IPS-11a (cell line): ENCODE measurements around the gene OR11H7.
"Not testable (repeated sequence)": the region's sequence is repeated elsewhere in the genome, so short reads cannot be mapped to it uniquely, and the experiment has no call there.

Source experiments
- H3K4me3 ChIP-seq: one replicate; pipeline ENCODE4 v1.5.1; 2013; ENCODE audit warnings: low read depth, low read length, control low read depth

OR11H7 gene

DNA sequence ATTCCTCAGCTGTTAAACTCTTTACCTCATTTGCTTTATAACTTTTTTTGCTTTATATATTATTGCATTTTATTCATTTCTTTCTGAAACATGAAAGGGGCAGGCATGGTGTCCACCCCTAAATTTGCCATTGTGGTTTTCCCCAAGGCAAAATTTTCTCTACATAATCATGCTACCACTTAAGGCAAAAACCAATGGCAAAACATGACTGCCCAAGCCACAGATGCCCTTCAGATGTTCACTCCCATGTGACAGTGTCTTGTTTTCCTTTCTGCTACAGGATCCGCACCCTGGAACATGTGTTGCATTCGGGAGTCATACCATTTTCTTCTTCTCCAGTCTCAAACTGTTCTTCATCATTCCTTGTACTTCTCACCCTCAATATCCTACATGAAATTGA is 48.6 kb downstream of the OR11H7 start:
- H3K4me3 ChIP-seq, result no peak overlapping the region

DNA sequence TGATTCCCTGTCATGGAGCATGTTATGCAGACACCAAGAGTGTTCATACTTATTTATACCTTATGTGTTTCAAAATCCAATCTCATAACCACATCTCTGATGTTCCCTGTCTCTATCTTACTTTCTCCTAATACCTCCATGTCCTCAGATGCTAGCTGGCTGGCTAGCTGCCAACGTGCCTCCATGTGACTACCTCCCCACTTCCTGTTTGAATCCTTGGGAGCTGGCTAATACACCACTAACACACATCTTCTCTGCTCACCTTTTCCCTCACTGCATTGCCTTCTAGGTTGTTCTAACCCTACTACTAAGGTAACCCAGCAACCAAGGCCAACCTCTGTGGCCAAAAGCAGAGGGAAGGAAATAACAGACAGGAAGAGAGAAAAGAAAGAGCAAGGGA is 49.6 kb downstream of the OR11H7 start:
- H3K4me3 ChIP-seq, result no peak overlapping the region

DNA sequence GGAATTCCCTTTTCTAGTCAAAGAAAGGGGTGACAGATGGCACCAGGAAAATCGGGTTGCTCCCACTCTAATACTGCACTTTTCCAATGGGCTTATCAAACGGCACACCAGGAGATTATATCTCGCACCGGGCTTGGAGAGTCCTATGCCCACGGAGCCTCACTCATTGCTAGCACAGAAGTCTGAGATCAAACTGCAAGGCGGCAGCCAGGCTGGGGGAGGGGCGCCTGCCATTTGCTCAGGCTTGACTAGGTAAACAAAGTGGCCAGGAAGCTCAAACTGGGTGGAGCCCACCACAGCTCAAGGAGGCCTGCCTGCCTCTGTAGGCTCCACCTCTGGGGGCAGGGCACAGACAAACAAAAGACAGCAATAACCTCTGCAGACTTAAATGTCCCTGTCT is 51.5 kb downstream of the OR11H7 start:
- H3K4me3 ChIP-seq, result not testable (repeated sequence)
